Astrocyte (in vitro differentiated cells and primary cell): ENCODE measurements around the gene PTPRC. TPM values are rescaled to one million over a fixed set of nuclear protein-coding genes. Genes with fewer than 3 reads are reported as not detected.

ENCODE experiments used
- DNase-seq: peaks from one replicate; pipeline ENCODE4 v3.0.0-alpha.2; 2010; ENCODE audit warnings: low read depth
- FAIRE-seq: peaks from 2 replicates; lab custom pipeline; 2011; peaks lifted over from hg19 to GRCh38; lab: Jason Lieb, UNC
- H2AFZ ChIP-seq: 2 replicates; pipeline ENCODE4 v1.6.0; 2012; ENCODE audit warnings: low read depth, low read length, inconsistent platforms
- H3K27ac ChIP-seq: 2 replicates; pipeline ENCODE4 v1.5.1; 2011; ENCODE audit warnings: low read depth, low read length, inconsistent platforms
- H3K27me3 ChIP-seq: 2 replicates; pipeline ENCODE4 v1.6.0; 2011; ENCODE audit warnings: low read length, inconsistent platforms; ENCODE audit not compliant: insufficient read depth
- H3K36me3 ChIP-seq: 2 replicates; pipeline ENCODE4 v1.5.1; 2011; ENCODE audit warnings: low read length, inconsistent platforms; ENCODE audit not compliant: insufficient read depth
- H3K4me1 ChIP-seq: 2 replicates; pipeline ENCODE4 v1.5.1; 2011; ENCODE audit warnings: low read length, inconsistent platforms; ENCODE audit not compliant: insufficient read depth
- H3K4me2 ChIP-seq: 2 replicates; pipeline ENCODE4 v1.6.0; 2012; ENCODE audit warnings: low read length, inconsistent platforms
- H3K4me3 ChIP-seq: 2 replicates; pipeline ENCODE4 v1.5.1; 2011; ENCODE audit warnings: low read depth, mild to moderate bottlenecking, low read length, inconsistent platforms; ENCODE audit not compliant: insufficient read depth
- H3K79me2 ChIP-seq: 2 replicates; pipeline ENCODE4 v1.6.0; 2012; ENCODE audit warnings: mild to moderate bottlenecking, low read length, inconsistent platforms; ENCODE audit not compliant: insufficient read depth
- H3K9ac ChIP-seq: 2 replicates; pipeline ENCODE4 v1.6.0; 2012; ENCODE audit warnings: mild to moderate bottlenecking, low read length, inconsistent platforms
- H3K9me3 ChIP-seq: 2 replicates; pipeline ENCODE4 v1.5.1; 2012; ENCODE audit warnings: low read depth, mild to moderate bottlenecking, low read length, inconsistent platforms; ENCODE audit not compliant: insufficient read depth
- H4K20me1 ChIP-seq: 2 replicates; pipeline ENCODE4 v1.6.0; 2012; ENCODE audit warnings: low read length, inconsistent platforms; ENCODE audit not compliant: insufficient read depth
- H3K27ac Mint-ChIP-seq: one replicate; pipeline ENCODE4 v1.8.0; 2021; ENCODE audit warnings: mild to moderate bottlenecking, mixed read lengths; ENCODE audit not compliant: unreplicated experiment
- H3K27me3 Mint-ChIP-seq: one replicate; pipeline ENCODE4 v1.8.0; 2021; ENCODE audit warnings: low read depth, mixed read lengths; ENCODE audit not compliant: unreplicated experiment
- H3K36me3 Mint-ChIP-seq: one replicate; pipeline ENCODE4 v1.8.0; 2021; ENCODE audit warnings: low read depth, mixed read lengths; ENCODE audit not compliant: unreplicated experiment
- H3K4me1 Mint-ChIP-seq: one replicate; pipeline ENCODE4 v1.8.0; 2021; ENCODE audit warnings: low read depth, mixed read lengths; ENCODE audit not compliant: unreplicated experiment
- H3K4me3 Mint-ChIP-seq: one replicate; pipeline ENCODE4 v1.8.0; 2021; ENCODE audit warnings: mild to moderate bottlenecking, moderate library complexity, mixed read lengths; ENCODE audit not compliant: unreplicated experiment
- H3K9me3 Mint-ChIP-seq: one replicate; pipeline ENCODE4 v1.8.0; 2021; ENCODE audit warnings: mild to moderate bottlenecking, mixed read lengths; ENCODE audit not compliant: unreplicated experiment
- CTCF ChIP-seq: IDR thresholded peaks from 2 replicates; pipeline ENCODE4 v1.5.1; 2011; ENCODE audit warnings: low read depth, mild to moderate bottlenecking, inconsistent platforms, low read length, moderate library complexity; ENCODE audit not compliant: insufficient read depth
- EZH2 ChIP-seq: IDR thresholded peaks from 2 replicates; pipeline ENCODE4 v1.6.1; 2012; ENCODE audit warnings: mild to moderate bottlenecking, low read length, inconsistent platforms; ENCODE audit not compliant: insufficient read depth
- total RNA-seq: library from RNA; stranded (reverse); gene quantifications from 2 replicates; pipeline ENCODE4 v1.2.1, GENCODE V29; 2021

The PTPRC gene
- total RNA-seq, 1 donor from 2014 or later: 0.20 TPM

- H3K4me1 ChIP-seq: no peaks in the 10 kb centered on the region
- H3K9ac ChIP-seq: no peak overlapping the region
- FAIRE-seq (no peak), DNase-seq (no peak)
- H3K36me3 ChIP-seq: no peaks in the 10 kb centered on the region
- H3K79me2 ChIP-seq: no peaks in the 10 kb centered on the region
- no peak overlapping the region for H3K27ac Mint-ChIP-seq
- H2AFZ ChIP-seq: no peak overlapping the region
- H4K20me1 ChIP-seq: no peaks in the 10 kb centered on the region
- H3K4me3 ChIP-seq: no peak overlapping the region
- H3K27me3 ChIP-seq: no peaks in the 10 kb centered on the region
- no peaks in the 10 kb centered on the region for H3K9me3 ChIP-seq
- H3K27me3 Mint-ChIP-seq: no peaks in the 10 kb centered on the region
- H3K4me3 Mint-ChIP-seq: no peak overlapping the region
- no peak overlapping the region for H3K4me2 ChIP-seq
- H3K4me1 Mint-ChIP-seq: no peaks in the 10 kb centered on the region
- peaks cover 1% of the 10 kb centered on the region for H3K9me3 Mint-ChIP-seq
- TF ChIP-seq CTCF: no peak
- TF ChIP-seq EZH2: no peak
- no peaks in the 10 kb centered on the region for H3K36me3 Mint-ChIP-seq
- no peak overlapping the region for H3K27ac ChIP-seq
Measured at GRCh38 chr1:198639671-198640143, 867 bp downstream of the PTPRC start.

- Mint-ChIP-seq H3K27ac (no peak overlapping the region), H3K36me3 (no peaks in the 10 kb centered on the region), H3K27me3 (no peaks in the 10 kb centered on the region), H3K9me3 (peaks cover 1% of the 10 kb centered on the region), H3K4me3 (no peak overlapping the region), H3K4me1 (no peaks in the 10 kb centered on the region)
- no peaks in the 10 kb centered on the region for H3K9me3 ChIP-seq
- TF ChIP-seq EZH2 (no peak), CTCF (no peak)
- H3K4me2 ChIP-seq: no peak overlapping the region
- no peak overlapping the region for H3K27ac ChIP-seq
- no peak for DNase-seq
- no peaks in the 10 kb centered on the region for H3K4me1 ChIP-seq
- no peaks in the 10 kb centered on the region for H3K27me3 ChIP-seq
- FAIRE-seq: no peak
- H3K79me2 ChIP-seq: no peaks in the 10 kb centered on the region
- no peak overlapping the region for H3K9ac ChIP-seq
- no peaks in the 10 kb centered on the region for H3K36me3 ChIP-seq
- H2AFZ ChIP-seq: no peak overlapping the region
- H4K20me1 ChIP-seq: no peaks in the 10 kb centered on the region
- H3K4me3 ChIP-seq: no peak overlapping the region
Measured at GRCh38 chr1:198640174-198640573, 1.3 kb downstream of the PTPRC start.

GRCh38 chr1:198641501-198641900 lies 2.7 kb downstream of the PTPRC start:
- TF ChIP-seq CTCF: no peak
- TF ChIP-seq EZH2: no peak
- FAIRE-seq (no peak), DNase-seq (no peak)
- Histone ChIP-seq H3K4me1 (no peaks in the 10 kb centered on the region), H3K9me3 (no peaks in the 10 kb centered on the region), H3K27me3 (no peaks in the 10 kb centered on the region), H3K4me3 (no peak overlapping the region), H3K27ac (no peak overlapping the region), H4K20me1 (no peaks in the 10 kb centered on the region), H3K36me3 (no peaks in the 10 kb centered on the region), H3K9ac (no peak overlapping the region), H3K79me2 (no peaks in the 10 kb centered on the region), H2AFZ (no peak overlapping the region), H3K4me2 (no peak overlapping the region)
- H3K27ac Mint-ChIP-seq: no peak overlapping the region
- H3K4me1 Mint-ChIP-seq: no peaks in the 10 kb centered on the region
- H3K9me3 Mint-ChIP-seq: peaks cover 1% of the 10 kb centered on the region
- H3K36me3 Mint-ChIP-seq: no peaks in the 10 kb centered on the region
- no peaks in the 10 kb centered on the region for H3K27me3 Mint-ChIP-seq
- H3K4me3 Mint-ChIP-seq: no peak overlapping the region
